HUES6 (cell line): Measurements from ENCODE around the gene CUL3.

Experiments used
- H3K27ac ChIP-seq: 2 replicates; pipeline ENCODE4 v1.7.0; 2013; ENCODE audit warnings: low read depth, mild to moderate bottlenecking, low read length, inconsistent platforms
- H3K27me3 ChIP-seq: 2 replicates; pipeline ENCODE4 v1.6.1; 2013; ENCODE audit warnings: low read length; ENCODE audit not compliant: control insufficient read depth, insufficient read depth
- H3K36me3 ChIP-seq: 2 replicates; pipeline ENCODE4 v1.6.1; 2013; ENCODE audit warnings: low read length; ENCODE audit not compliant: control insufficient read depth, insufficient read depth
- H3K4me1 ChIP-seq: 2 replicates; pipeline ENCODE4 v1.6.1; 2013; ENCODE audit warnings: low read length; ENCODE audit not compliant: control insufficient read depth, insufficient read depth
- H3K4me3 ChIP-seq: 2 replicates; pipeline ENCODE4 v1.5.1; 2013; ENCODE audit warnings: low read depth, low read length
- H3K9ac ChIP-seq: one replicate; pipeline ENCODE4 v1.6.1; 2013; ENCODE audit warnings: mild to moderate bottlenecking, low read length
- H3K9me3 ChIP-seq: 2 replicates; pipeline ENCODE4 v1.6.1; 2013; ENCODE audit warnings: low read depth, low read length; ENCODE audit not compliant: control insufficient read depth, insufficient read depth

The CUL3 gene

DNA sequence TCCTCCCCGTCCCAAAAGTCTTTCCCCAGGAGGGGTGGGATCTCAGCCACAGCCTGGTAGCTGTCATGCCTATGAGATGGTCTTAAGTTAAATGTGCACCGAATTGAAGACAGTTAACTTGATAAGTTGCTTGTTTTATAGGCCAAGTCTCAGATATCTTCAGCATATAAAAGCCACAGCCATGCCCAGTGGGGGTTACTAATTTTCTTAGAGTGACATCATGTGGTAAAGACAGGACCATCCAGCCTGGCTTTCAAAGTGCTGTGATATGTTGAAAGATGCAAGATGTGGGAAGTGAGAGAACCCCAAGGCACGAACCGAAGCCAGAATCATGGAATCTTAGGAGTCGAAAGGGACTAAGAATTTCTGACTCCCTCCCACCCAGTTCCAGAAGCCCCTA is 141.1 kb downstream of the CUL3 start:
- no peaks in the 10 kb centered on the region for H3K4me1 ChIP-seq
- no peaks in the 10 kb centered on the region for H3K27me3 ChIP-seq
- H3K9ac ChIP-seq: no peak overlapping the region
- no peak overlapping the region for H3K27ac ChIP-seq
- no peaks in the 10 kb centered on the region for H3K9me3 ChIP-seq
- no peaks in the 10 kb centered on the region for H3K36me3 ChIP-seq
- no peak overlapping the region for H3K4me3 ChIP-seq

DNA sequence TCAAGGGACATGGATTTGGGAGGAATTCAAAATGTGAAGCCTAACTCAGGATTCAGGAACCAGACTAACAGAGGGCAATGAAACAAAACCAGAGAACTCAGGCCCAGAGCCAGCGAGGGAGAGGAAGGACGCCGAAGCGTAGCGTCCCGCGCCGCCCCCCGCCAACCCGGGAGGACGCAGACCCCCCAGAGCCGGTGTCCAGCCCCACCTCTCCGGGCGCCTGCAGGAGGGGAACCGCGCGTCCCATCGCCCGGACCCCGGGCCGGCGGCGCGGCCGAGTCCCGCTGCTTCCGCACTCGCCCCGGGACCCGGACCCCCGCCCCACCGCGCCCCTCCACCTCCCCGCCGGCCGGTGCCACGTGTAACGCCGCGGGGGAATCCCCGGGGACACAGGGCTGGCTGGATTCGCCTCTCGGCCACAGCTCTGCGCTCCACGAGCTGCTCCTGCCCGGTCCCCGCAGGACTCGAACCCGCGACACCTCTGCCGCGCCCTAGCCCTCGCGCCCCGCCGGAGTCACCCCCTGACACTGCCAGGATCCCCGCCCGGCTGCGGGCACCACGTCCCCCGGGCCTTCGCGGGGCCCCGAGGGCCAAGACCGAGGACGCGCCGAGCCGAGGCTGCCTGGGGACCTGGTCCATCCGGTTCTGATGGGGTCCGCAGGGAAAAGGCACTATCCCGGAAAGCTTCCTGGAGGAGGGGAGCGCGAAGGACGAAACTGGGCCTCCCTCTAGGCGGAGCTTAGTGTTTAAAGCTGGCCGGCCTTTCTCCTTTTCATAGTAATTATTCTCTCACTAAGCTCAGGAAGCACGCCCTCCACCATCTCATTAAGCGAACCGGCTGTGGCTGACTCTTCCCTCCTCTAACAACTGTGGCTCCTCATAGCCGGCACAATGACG is 142.8 kb downstream of the CUL3 start:
- no peaks in the 10 kb centered on the region for H3K27me3 ChIP-seq
- H3K27ac ChIP-seq: no peak overlapping the region
- H3K36me3 ChIP-seq: no peaks in the 10 kb centered on the region
- 0 out of 2 replicates have a peak, but pooled peaks cover 6% of the 10 kb centered on the region for H3K9me3 ChIP-seq
- no peaks in the 10 kb centered on the region for H3K4me1 ChIP-seq
- peak overlapping the region; percentile 12; the same call in 1 of the 2 replicates for H3K4me3 ChIP-seq
- no peak overlapping the region for H3K9ac ChIP-seq

DNA sequence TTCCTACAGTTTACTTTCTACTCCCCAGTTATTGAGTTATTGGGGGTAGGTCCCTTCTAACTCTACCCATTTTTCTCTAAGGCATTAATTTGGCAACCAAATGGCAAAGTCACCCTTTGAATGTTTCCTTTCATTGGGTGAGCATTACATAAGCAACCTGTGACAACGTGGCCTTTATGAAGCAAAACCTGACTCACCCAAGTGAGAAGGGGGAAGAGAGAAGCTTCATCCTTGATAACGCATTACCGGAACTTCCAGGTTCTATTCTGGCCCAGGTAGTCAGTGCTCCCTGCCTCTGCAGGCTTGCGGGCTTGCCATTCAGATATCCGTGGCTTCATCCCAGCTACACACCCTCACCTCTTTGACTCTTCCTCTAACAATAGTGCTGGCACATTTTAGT is 144.2 kb downstream of the CUL3 start:
- H3K4me3 ChIP-seq: no peak overlapping the region
- no peaks in the 10 kb centered on the region for H3K4me1 ChIP-seq
- no peak overlapping the region for H3K9ac ChIP-seq
- no peak overlapping the region for H3K27ac ChIP-seq
- H3K9me3 ChIP-seq: peaks cover 10% of the 10 kb centered on the region; the same call in 1 of the 2 replicates
- H3K36me3 ChIP-seq: no peaks in the 10 kb centered on the region
- no peaks in the 10 kb centered on the region for H3K27me3 ChIP-seq

DNA sequence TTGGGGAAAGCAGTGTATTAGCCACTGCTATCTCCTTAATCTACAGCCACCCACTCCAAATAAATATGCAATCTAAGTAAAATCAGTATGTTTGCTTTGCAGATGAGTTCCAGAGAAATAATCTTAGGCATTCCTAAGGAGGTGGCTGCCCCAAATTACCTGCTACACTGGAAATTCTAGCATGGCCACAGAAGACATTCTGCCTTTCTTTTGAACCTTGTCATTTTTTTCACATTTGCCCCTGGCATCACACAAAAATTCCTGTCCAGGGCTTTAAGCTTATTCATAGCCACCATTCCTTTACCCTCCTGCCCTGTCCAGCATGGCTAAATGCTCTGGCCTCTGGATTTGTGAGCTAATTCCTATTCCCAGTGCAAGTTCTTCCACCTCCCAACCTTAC is 146.4 kb downstream of the CUL3 start:
- peaks cover 11% of the 10 kb centered on the region; the same call in 1 of the 2 replicates for H3K9me3 ChIP-seq
- no peaks in the 10 kb centered on the region for H3K36me3 ChIP-seq
- H3K27ac ChIP-seq: no peak overlapping the region
- H3K27me3 ChIP-seq: no peaks in the 10 kb centered on the region
- H3K9ac ChIP-seq: no peak overlapping the region
- H3K4me1 ChIP-seq: peaks cover 6% of the 10 kb centered on the region; the same call in 1 of the 2 replicates
- no peak overlapping the region for H3K4me3 ChIP-seq

DNA sequence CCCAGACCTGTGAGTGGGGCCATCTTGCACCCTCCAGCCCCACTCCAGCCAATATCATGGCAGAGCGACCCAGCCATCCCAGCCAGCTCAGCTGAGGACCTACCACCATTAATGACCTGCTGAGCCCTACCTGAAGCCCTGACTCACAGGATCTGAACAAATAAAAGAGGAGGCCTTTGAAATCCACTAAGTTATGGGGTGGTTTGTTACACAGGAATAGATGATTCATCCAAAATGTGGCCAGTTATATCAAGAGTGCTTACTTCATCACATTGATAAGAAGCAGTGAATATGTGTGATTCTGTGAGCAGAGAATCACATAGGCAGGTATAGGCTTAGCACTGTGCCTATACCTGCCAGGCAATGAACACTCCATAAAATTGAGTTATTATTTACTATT is 148.5 kb downstream of the CUL3 start:
- Histone ChIP-seq H3K27ac (no peak overlapping the region), H3K27me3 (no peaks in the 10 kb centered on the region), H3K4me3 (no peak overlapping the region), H3K9ac (no peak overlapping the region), H3K4me1 (peaks cover 10% of the 10 kb centered on the region; the same call in 1 of the 2 replicates), H3K9me3 (peaks cover 18% of the 10 kb centered on the region), H3K36me3 (no peaks in the 10 kb centered on the region)

DNA sequence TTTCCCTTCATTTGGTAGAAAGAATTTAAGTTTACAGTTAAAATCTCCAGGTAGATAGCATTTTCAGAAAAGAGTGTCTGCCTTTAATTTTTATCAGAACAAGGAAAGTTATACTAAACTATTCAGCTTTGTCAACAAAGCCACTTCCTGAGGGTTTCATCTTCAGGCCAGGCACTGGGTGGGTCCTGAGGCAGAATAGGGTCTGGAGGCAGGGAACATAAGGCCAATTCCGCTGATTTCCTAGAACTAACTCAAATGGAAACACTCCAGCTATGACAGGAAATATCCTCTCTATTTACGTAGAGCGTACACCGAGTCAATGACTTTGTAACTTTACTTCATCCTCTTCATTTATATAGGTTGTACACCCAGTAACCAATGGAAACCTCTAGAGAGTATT is 150.5 kb downstream of the CUL3 start:
- H3K9me3 ChIP-seq: peaks cover 34% of the 10 kb centered on the region
- H3K36me3 ChIP-seq: no peaks in the 10 kb centered on the region
- peaks cover 10% of the 10 kb centered on the region; the same call in 1 of the 2 replicates for H3K4me1 ChIP-seq
- H3K4me3 ChIP-seq: no peak overlapping the region
- H3K27me3 ChIP-seq: no peaks in the 10 kb centered on the region
- H3K9ac ChIP-seq: no peak overlapping the region
- no peak overlapping the region for H3K27ac ChIP-seq

DNA sequence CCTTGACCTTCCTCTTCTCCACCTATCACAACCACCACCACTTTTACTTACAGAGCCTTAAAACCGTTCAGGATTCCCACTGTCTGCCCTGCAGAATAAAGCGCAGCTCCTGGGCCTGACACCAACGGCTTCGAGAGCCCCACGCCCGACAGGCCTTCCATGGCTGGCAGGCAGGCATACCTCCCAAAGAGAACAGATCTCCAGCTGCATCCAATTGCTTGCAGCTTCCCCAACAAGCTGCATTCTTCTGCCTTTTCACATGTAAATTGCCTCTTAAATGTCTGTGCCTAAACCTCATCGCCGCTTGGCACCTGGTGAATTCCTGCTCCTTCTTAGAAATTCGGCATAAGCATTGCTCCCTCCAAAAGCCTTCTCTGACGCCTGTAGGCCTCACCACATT is 151.7 kb downstream of the CUL3 start:
- H3K36me3 ChIP-seq: no peaks in the 10 kb centered on the region
- H3K9me3 ChIP-seq: peaks cover 34% of the 10 kb centered on the region
- H3K4me3 ChIP-seq: peak overlapping the region; percentile 5; the same call in 1 of the 2 replicates
- H3K27me3 ChIP-seq: no peaks in the 10 kb centered on the region
- peak overlapping the region; percentile 70 for H3K27ac ChIP-seq
- no peak overlapping the region for H3K9ac ChIP-seq
- H3K4me1 ChIP-seq: peaks cover 10% of the 10 kb centered on the region; the same call in 1 of the 2 replicates

DNA sequence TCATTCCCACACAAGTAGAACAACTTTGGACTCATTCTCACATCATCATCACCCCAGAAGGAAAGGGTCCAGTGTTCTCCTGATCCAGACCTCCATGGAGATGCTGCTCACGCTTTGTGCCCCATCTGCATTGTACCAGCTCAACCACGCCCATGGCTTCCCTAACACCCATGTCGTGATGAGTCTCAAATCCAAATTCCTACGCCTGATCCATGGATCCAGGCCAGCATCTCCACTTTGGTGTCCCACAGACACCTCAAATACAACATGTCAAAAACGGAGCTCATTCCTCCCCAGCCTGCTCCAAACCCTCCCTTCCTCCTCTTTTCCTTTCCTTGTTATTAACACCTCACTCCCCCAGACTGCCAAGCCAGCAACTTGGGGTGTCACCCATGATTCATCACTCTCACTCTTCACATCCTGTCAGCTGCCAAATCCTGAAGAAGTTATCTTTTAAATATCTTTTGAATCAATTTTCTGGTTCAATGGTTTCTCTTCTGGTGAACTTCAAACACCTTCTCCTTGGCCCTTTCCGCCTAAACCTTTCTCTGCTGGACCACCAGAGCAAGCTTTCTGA is 153.1 kb downstream of the CUL3 start:
- Histone ChIP-seq H3K4me3 (no peak overlapping the region), H3K27ac (no peak overlapping the region), H3K9me3 (peaks cover 30% of the 10 kb centered on the region), H3K9ac (no peak overlapping the region), H3K27me3 (no peaks in the 10 kb centered on the region), H3K4me1 (peaks cover 10% of the 10 kb centered on the region; the same call in 1 of the 2 replicates), H3K36me3 (no peaks in the 10 kb centered on the region)

DNA sequence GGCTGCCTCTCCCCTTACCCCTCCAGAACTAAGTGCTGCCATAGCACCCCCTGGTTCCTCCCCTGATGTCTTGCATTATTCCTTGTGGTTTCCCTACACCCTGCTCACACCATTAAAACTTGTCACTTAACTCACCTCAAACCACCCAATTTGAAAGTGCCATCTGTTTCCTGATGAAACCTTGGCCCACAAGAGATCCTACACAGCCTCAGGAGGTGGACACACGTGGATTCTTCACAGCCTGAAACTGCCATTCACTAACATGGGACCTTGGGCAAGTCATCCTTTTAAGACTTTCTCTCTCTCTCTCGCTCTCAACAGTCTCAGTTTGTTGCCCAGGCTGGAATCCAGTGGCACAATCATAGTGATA is 155.7 kb downstream of the CUL3 start:
- no peak overlapping the region for H3K4me3 ChIP-seq
- H3K4me1 ChIP-seq: peaks cover 10% of the 10 kb centered on the region; the same call in 1 of the 2 replicates
- H3K9ac ChIP-seq: no peak overlapping the region
- peaks cover 42% of the 10 kb centered on the region for H3K9me3 ChIP-seq
- no peaks in the 10 kb centered on the region for H3K36me3 ChIP-seq
- H3K27me3 ChIP-seq: no peaks in the 10 kb centered on the region
- H3K27ac ChIP-seq: no peak overlapping the region

DNA sequence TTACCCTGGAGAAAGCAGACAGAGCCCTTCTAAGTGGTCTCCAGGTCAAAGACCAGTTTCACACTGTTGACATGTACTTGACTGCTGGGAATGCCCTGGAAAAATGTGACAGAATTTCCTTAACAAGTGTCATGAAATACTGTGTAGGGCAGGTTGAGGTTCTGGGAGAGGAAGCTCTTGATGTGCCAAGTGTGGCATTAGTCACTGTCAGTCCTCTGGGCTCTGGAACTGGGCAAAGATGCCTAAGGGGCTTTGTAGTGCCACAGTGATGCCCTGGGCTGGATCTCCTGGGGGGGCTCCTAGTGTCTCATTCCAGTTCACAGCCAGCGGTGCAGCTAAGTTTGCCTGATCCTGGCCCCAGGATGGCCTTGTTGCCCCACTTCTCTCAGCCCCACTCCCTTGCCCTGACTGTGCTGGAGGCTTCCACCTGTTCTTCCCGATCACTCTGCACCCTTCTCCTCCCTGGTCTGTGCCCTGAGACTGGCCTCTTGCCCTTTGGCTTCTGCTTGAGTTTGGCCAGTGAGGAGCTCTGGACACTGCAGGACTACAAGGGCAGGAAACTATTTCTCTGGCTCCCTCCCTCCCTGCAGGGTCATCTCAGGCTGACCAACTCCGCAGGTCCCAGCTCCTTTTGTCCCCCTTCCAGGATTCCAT is 156.2 kb downstream of the CUL3 start:
- Histone ChIP-seq H3K36me3 (no peaks in the 10 kb centered on the region), H3K9me3 (peaks cover 46% of the 10 kb centered on the region), H3K4me1 (peaks cover 6% of the 10 kb centered on the region; the same call in 1 of the 2 replicates), H3K4me3 (no peak overlapping the region), H3K9ac (no peak overlapping the region), H3K27ac (no peak overlapping the region), H3K27me3 (no peaks in the 10 kb centered on the region)

DNA sequence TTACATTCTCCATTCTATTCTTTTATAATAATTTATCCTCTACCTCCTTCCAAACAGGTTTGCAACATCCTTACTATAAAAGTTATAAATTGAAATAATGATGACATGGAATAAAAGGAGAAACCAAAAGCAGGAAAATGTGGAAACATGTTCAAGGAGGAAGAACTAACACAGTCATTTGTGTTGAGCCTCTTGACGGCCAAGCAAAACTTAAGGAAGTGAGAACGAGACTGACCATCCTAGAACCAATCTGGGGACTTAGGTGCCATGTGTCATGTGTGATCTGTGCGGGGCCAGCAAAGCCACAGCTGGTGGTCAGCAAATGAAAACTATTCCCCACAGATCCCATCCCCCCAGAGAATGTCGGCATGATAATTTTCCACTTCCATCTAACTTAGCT is 157.7 kb downstream of the CUL3 start:
- no peaks in the 10 kb centered on the region for H3K27me3 ChIP-seq
- H3K4me1 ChIP-seq: no peaks in the 10 kb centered on the region
- H3K9ac ChIP-seq: no peak overlapping the region
- H3K27ac ChIP-seq: no peak overlapping the region
- H3K4me3 ChIP-seq: no peak overlapping the region
- no peaks in the 10 kb centered on the region for H3K36me3 ChIP-seq
- H3K9me3 ChIP-seq: peaks cover 45% of the 10 kb centered on the region
